GM18858 (cell line): ENCODE results near the gene DAB1.

Source experiments
- ATAC-seq: cut with Tn5 transposase; IDR thresholded peaks from one replicate; pipeline ENCODE4 v1.9.1; 2021; ENCODE audit not compliant: unreplicated experiment

Gene DAB1

GRCh38 chr1:57278558-57278957, 145.3 kb downstream of the DAB1 start:
- ATAC-seq, result no peak

DNA sequence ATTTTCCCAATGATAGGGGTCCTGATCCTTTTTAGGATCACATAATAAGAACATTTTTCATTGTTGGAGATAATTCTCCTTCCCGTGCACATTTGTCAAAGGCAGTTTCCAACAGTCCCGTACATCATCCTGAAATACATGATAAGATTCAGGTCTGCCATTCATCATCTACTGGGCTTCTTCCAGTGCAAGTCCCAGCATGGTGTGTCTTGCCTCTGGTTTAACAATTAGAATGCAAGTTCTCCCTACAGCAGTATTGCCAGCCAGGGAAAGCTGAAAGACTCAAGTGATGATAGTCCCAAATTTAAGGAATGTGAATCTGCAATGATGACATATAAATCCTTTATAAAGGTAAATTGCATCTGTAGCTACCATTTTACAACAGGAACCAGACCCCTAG, 146.2 kb downstream of the DAB1 start:
- no peak for ATAC-seq

DNA sequence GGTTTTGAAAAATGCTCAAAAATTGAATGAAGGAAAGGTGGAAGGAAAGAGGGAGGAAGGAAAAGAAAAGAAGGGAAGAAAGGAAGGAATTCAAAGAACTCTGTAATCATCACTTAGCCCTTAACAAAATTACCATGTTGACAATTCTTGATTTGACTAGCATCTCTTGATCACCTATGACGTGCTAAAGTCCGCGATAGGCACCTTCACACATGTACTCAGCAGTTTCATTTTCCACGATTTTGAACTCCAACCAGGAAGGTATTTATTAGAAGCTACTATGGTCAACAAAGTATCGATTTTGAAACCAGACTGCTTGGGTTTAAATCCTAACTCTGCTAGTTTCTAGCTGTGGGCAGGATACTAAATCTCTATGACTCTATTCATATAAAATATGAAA, 146.9 kb downstream of the DAB1 start:
- no peak for ATAC-seq

DNA sequence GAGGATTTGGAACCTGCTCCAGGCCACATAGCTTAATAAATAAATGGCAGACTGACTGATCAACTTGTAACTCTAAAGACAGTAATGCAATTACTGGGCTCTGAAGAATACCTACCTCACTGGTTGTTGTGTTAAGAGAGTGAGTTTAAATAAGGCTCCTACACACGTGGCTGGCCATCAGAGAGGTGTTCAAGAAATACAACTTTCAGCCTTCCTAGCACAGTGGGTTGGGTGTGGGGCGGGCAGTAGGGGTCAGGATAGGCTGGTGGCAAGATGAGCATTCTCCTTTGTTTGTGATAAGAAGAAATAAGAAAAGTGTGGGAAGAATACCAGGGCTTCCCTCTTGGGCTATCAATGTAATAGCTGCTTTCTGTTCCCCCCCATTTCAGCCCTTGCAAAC, 151.3 kb downstream of the DAB1 start:
- ATAC-seq, result no peak

GRCh38 chr1:57272150-57272549, 151.7 kb downstream of the DAB1 start:
- no peak for ATAC-seq

DNA sequence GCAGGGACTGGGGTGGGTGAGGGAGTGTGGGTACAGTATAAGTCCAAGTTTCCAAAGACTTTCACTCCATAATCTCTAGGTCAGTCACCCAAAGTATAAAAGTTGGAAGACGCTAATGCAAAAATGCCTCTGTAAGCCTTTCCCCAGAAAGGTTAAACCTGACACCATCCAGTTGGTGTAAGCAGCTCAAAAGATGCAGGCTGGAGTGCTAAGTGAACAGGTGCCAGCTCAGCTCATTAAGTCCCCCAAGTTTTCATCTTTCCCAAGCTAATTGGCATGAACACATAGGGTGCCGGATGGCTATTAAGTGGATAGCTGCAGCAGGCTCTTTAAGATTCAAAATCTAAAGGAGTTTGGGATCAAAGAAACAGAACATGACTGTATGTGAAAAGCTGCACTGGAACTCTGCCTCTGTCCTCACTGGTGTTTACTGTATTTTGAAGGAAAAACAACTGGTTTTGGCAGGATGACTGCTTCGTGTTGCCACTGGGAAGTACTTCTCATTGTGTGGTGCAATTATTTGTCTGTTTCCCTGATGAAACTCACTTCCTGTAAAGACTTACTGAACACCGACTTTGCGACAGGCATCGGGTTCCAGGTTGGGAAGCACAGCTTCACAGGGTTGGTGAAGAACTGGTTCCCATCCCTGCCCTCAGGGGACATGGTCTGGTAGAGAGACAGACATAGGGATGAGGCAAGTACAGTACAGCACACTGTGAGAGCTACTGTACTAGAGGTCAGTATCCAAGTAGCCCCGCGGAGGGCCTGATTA, 152.7 kb downstream of the DAB1 start:
- no peak for ATAC-seq

GRCh38 chr1:57269630-57270225, 154.1 kb downstream of the DAB1 start:
- ATAC-seq, result no peak

GRCh38 chr1:57265104-57265503, 158.8 kb downstream of the DAB1 start:
- no peak for ATAC-seq

GRCh38 chr1:57262472-57262871, 161.4 kb downstream of the DAB1 start:
- no peak for ATAC-seq

DNA sequence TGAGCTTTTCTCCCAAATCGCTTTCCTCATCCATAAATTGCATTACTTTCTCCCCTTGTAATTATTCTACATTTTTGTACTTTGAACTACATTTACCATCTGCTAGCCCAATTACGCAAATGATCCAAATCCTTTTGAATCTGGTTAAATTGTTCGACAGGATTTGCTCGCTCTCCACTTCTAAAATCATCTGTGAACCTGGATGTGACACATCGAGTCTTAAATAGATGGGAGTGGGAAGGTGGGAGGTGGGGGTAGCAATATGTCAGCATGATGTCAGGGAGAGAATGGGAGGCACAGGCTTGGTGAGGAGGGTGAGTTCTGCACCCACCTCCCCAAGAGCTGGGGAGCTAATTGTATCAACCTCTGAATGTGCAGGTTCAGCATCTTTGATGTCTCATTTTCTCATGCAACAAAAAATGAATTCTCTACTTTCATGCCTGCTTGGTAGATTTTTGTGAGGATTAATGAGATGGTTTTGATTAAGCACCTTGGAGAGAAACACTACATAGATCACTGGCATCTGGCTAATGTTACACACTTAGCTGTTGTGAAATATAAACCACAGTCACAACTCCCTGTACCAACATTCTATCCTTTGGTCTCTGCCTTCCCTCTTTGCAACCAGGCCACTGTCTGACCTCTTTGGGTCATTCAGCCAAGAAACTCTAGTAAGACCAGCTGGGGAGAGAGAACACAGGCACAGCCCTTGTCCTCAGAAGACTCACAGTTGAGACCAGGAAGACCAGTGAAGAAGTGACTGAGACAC, 165.1 kb downstream of the DAB1 start:
- ATAC-seq, result no peak

- ATAC-seq, result no peak
Measured at GRCh38 chr1:57255945-57256344, 167.9 kb downstream of the DAB1 start.

- ATAC-seq, result no peak
Measured at GRCh38 chr1:57254022-57254421, 169.8 kb downstream of the DAB1 start.

DNA sequence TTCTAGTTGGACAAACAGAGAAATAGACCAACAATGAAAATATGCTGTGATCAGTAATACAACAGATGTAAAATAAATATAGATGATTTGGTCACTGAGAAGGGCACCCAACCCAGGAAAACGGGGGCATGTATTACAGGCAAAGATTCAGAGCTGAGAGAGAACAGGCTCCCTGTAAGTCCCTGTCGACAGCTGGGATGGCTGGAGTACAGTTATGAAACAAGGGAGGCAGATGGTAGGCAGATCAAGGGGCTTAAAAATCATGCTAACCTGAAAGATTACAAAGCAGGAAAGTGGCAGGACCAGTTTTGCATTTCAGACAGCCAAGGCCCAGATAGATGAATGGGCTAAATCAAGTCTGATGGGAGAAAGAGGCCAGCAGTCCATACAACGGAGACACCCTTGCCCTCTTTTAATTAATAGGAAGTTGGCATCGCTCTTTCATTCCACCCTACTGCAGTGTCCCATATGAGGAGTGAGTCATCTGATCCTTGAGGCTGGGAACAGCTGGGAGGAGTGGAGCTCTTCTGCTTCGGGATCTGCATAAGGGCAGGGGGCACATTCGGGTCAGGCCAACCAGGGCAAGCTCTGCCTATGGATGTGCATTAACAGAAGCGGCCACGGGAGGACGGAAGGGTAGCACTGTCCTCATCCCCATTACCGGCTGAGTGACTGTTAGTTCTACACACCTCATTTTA, 171.1 kb downstream of the DAB1 start:
- no peak for ATAC-seq

GRCh38 chr1:57250021-57250420, 173.8 kb downstream of the DAB1 start:
- no peak for ATAC-seq

DNA sequence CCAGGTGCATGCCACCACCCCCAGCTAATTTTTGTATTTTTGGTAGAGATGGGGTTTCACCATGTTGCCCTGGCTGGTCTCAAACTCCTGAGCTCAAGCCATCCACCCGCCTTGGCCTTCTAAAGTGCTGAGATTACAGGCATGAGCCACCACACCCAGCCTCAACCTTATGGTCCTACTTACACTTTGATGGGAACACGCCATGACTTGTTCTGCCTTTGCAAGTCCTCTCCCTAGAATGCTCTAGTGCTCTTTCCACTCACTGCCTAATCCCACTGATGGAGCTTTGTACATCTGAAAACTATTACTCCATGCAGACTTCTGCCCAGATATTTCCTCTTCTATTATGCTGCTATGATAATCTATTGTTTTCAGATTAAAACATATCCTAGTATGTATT, 174.3 kb downstream of the DAB1 start:
- ATAC-seq, result no peak

DNA sequence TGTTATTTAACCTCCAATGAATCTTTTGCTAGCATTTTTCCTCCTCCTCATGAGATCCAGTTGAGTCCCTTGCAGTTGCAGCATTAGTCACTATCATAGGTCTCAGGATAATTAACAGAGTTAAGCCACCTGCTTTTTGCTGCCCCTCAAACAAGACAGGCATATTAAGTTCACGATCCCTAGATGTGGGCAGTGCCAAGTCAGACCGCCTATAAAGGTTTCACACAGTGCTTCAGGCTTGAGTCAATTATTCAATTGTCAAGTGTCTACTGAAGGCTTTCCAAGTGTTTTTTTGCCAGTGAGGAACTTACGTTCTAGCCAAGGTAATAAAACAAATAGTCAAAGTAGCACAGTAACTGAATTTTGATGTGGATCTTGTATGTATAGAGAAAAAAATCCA, 175.0 kb downstream of the DAB1 start:
- no peak for ATAC-seq

DNA sequence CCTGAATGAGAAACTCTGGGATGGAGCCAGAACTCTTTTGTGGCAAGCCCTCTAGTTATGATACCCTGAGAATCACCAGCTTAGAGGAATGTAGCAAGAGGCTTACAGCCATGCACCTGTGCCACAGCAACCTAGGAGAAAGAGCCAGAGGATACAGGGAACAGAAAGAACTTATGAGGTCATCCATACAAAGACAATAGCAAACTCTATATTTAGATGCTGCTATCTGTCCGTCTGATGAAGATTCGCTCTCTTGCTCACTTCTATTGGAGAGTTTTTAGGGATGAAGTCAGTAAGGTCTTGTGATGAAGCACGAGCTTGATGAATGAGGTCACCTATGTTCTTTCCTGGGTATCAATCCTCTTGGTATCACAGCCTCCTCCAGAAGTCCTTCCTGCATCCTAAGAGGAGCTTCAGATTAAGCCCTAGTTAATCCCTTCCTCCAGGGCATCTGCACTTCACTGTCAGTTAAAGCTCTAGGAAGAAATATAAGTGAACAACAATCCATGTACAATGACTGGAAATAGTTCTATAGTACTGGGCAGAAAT, 185.6 kb downstream of the DAB1 start:
- no peak for ATAC-seq

DNA sequence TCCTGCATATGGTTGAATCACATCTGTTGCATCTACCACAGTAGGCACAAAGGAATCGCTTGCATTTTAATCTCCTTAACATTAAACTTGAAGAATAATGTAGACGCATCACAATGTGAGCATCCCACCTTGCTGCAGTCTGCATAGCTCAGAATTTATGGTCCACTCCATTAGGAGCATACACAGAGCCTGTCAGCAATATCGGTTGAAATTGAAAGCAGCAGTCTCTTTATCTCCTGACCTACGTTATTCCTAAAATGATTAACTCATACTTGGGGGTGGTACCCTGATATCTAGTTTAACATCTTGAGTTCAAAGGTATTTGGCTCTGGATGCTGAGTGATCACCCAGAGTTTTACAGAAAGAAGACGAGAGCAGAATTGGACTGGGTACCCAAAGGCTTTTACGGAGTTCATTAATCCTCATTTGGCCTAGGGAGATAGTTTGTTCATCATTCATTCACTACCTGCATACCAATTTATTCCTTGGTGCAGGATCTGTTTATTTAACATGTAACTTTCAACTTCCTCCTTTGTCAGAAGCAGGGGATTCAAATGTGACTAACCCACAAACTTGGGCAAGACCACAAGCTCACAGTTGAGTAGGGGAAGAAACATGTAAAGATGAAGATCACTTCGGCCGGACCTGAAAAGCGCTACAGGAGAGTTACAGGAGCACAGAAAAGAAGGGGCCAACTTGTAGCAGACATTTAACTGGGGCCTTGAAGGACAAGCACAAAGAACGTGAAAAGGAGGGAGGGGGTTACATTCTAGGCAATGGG, 187.9 kb downstream of the DAB1 start:
- no peak for ATAC-seq

GRCh38 chr1:57234459-57234858, 189.4 kb downstream of the DAB1 start:
- ATAC-seq, result no peak

DNA sequence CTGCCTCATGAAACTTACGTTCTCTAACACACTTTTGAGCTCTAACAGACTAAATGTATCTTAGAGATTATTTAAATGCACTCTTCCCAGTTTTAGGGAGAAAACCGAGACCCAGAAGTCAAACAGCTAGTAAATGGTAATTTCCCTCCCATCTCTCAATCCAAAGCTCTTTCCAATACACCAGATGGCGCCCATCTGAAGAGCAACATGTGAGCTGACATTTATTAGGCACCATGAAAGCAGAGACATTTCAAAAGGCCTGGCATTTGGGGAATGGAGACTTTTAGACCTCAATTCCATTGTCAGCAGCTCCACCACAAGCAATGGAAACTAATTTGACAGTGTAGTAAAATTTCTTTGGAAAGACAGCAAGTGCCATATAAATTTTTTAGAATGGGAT, 191.4 kb downstream of the DAB1 start:
- no peak for ATAC-seq
